ENCODE results near the gene CCDC150.
"Not testable (repeated sequence)": the region's sequence is repeated elsewhere in the genome, so short reads cannot be mapped to it uniquely, and the experiment has no call there.

CCDC150 gene

GRCh38 chr2:196675963-196676362 is 36.4 kb downstream of the CCDC150 start:
- no peak overlapping the region for H3K4me3 ChIP-seq (replicated peaks; ENCODE audit: low read depth, low read length)
- DNase-seq (ENCODE audit: extremely low read depth, insufficient read length): no peak
- no peaks in the 10 kb centered on the region; the same call in 1 of the 2 replicates for H3K36me3 ChIP-seq (ENCODE audit: control insufficient read depth, insufficient read depth, low read length)
- TF ChIP-seq CTCF (IDR thresholded peaks at IDR 0.05; ENCODE audit: insufficient read depth, low read length, poor library complexity, severe bottlenecking): no peak
- no peaks in the 10 kb centered on the region for H3K27me3 ChIP-seq (replicated peaks; ENCODE audit: control insufficient read depth, insufficient read depth, low read length)

- DNase-seq (ENCODE audit: extremely low read depth, insufficient read length): no peak
- Histone ChIP-seq H3K4me3 (replicated peaks; ENCODE audit: low read depth, low read length) (no peak overlapping the region), H3K27me3 (replicated peaks; ENCODE audit: control insufficient read depth, insufficient read depth, low read length) (no peaks in the 10 kb centered on the region), H3K36me3 (ENCODE audit: control insufficient read depth, insufficient read depth, low read length) (no peaks in the 10 kb centered on the region; the same call in 1 of the 2 replicates)
- no peak for TF ChIP-seq CTCF (IDR thresholded peaks at IDR 0.05; ENCODE audit: insufficient read depth, low read length, poor library complexity, severe bottlenecking)
These were observed 37.9 kb downstream of the CCDC150 start for GRCh38 chr2:196677404-196677803.

- no peak for DNase-seq (ENCODE audit: extremely low read depth, insufficient read length)
- Histone ChIP-seq H3K27me3 (replicated peaks; ENCODE audit: control insufficient read depth, insufficient read depth, low read length) (no peaks in the 10 kb centered on the region), H3K36me3 (ENCODE audit: control insufficient read depth, insufficient read depth, low read length) (no peaks in the 10 kb centered on the region; the same call in 1 of the 2 replicates), H3K4me3 (replicated peaks; ENCODE audit: low read depth, low read length) (no peak overlapping the region)
- no peak for TF ChIP-seq CTCF (IDR thresholded peaks at IDR 0.05; ENCODE audit: insufficient read depth, low read length, poor library complexity, severe bottlenecking)
These were observed 39.9 kb downstream of the CCDC150 start for GRCh38 chr2:196679368-196679767.

GRCh38 chr2:196681510-196681909 is 42.0 kb downstream of the CCDC150 start:
- TF ChIP-seq CTCF (IDR thresholded peaks at IDR 0.05; ENCODE audit: insufficient read depth, low read length, poor library complexity, severe bottlenecking): no peak
- DNase-seq (ENCODE audit: extremely low read depth, insufficient read length): no peak
- H3K27me3 ChIP-seq (replicated peaks; ENCODE audit: control insufficient read depth, insufficient read depth, low read length): no peaks in the 10 kb centered on the region

GRCh38 chr2:196685792-196686191 is 46.3 kb downstream of the CCDC150 start:
- Histone ChIP-seq H3K36me3 (ENCODE audit: control insufficient read depth, insufficient read depth, low read length) (no peaks in the 10 kb centered on the region), H3K4me3 (replicated peaks; ENCODE audit: low read depth, low read length) (no peak overlapping the region), H3K27me3 (replicated peaks; ENCODE audit: control insufficient read depth, insufficient read depth, low read length) (no peaks in the 10 kb centered on the region)
- DNase-seq (ENCODE audit: extremely low read depth, insufficient read length): no peak
- TF ChIP-seq CTCF (IDR thresholded peaks at IDR 0.05; ENCODE audit: insufficient read depth, low read length, poor library complexity, severe bottlenecking): no peak

More at GRCh38 chr2:196681510-196681909, 42.0 kb downstream of the CCDC150 start:
- Histone ChIP-seq H3K36me3 (ENCODE audit: control insufficient read depth, insufficient read depth, low read length) (no peaks in the 10 kb centered on the region; the same call in 1 of the 2 replicates), H3K4me3 (replicated peaks; ENCODE audit: low read depth, low read length) (no peak overlapping the region)

GRCh38 chr2:196686737-196687136 is 47.2 kb downstream of the CCDC150 start:
- not testable (repeated sequence) for H3K27me3 ChIP-seq (replicated peaks; ENCODE audit: control insufficient read depth, insufficient read depth, low read length); H3K36me3 ChIP-seq (ENCODE audit: control insufficient read depth, insufficient read depth, low read length); DNase-seq (ENCODE audit: extremely low read depth, insufficient read length); H3K4me3 ChIP-seq (replicated peaks; ENCODE audit: low read depth, low read length)

Data from GM06990 (cell line).